Left ventricle myocardium inferior (tissue), 1 donor: ENCODE measurements around the gene ANKK1. TPM values are rescaled to one million over a fixed set of nuclear protein-coding genes. Genes with fewer than 3 reads are reported as not detected.

Experiments
- DNase-seq: peaks from one replicate; pipeline ENCODE4 v3.0.0-alpha.2; 2020
- H3K27ac ChIP-seq: fragments of 200-600 bp; replicated peaks from 2 replicates; pipeline ENCODE4 v1.8.0; 2021
- H3K27me3 ChIP-seq: fragments of 200-600 bp; 2 replicates; pipeline ENCODE4 v1.8.0; 2021; ENCODE audit warnings: low read depth
- H3K36me3 ChIP-seq: fragments of 200-600 bp; 2 replicates; pipeline ENCODE4 v1.8.0; 2021
- H3K4me1 ChIP-seq: fragments of 200-600 bp; 2 replicates; pipeline ENCODE4 v1.8.0; 2021
- H3K4me3 ChIP-seq: fragments of 200-600 bp; 2 replicates; pipeline ENCODE4 v1.8.0; 2021; ENCODE audit warnings: mild to moderate bottlenecking, moderate library complexity
- H3K9me3 ChIP-seq: fragments of 200-600 bp; replicated peaks from 2 replicates; pipeline ENCODE4 v1.8.0; 2021
- intact Hi-C: fragments of 100-400 bp; cut with micrococcal nuclease; formaldehyde crosslinking; loops from one replicate; pipeline ENCODE4 v1.11.0; 2022
- total RNA-seq: library from RNA; stranded (reverse); fragmentation: NEBNext Ultra II Directional; extraction: Animal tissue kit (Norgen Biotek cat#: 25700); gene quantifications from one replicate; pipeline ENCODE4 v1.2.1, GENCODE V29; 2021
- TF ChIP-seq, protein P1 (sequence below): fragments of 200-600 bp; IDR thresholded peaks from 2 replicates; pipeline ENCODE4 v1.8.0; 2021; ENCODE audit warnings: antibody characterized with exemption, mild to moderate bottlenecking, borderline replicate concordance
- donor health status: DM: no; HTN: yes; CAD: no; lungs with severe emphysema.

ANKK1 gene
- total RNA-seq, 1 donor from 2014 or later, result not detected

- H3K27ac ChIP-seq, result no peak overlapping the region
- no peaks in the 10 kb centered on the region for H3K4me1 ChIP-seq
- no peaks in the 10 kb centered on the region for H3K36me3 ChIP-seq
- no peak for DNase-seq
- no peaks in the 10 kb centered on the region for H3K9me3 ChIP-seq
- H3K27me3 ChIP-seq, result peaks cover 15% of the 10 kb centered on the region
- TF ChIP-seq, protein P1, sequence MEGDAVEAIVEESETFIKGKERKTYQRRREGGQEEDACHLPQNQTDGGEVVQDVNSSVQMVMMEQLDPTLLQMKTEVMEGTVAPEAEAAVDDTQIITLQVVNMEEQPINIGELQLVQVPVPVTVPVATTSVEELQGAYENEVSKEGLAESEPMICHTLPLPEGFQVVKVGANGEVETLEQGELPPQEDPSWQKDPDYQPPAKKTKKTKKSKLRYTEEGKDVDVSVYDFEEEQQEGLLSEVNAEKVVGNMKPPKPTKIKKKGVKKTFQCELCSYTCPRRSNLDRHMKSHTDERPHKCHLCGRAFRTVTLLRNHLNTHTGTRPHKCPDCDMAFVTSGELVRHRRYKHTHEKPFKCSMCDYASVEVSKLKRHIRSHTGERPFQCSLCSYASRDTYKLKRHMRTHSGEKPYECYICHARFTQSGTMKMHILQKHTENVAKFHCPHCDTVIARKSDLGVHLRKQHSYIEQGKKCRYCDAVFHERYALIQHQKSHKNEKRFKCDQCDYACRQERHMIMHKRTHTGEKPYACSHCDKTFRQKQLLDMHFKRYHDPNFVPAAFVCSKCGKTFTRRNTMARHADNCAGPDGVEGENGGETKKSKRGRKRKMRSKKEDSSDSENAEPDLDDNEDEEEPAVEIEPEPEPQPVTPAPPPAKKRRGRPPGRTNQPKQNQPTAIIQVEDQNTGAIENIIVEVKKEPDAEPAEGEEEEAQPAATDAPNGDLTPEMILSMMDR, result no peak
- intact Hi-C loops, result no loop called here
- no peak overlapping the region for H3K4me3 ChIP-seq
Measured at GRCh38 chr11:113408206-113408605, 20.6 kb downstream of the ANKK1 start.

GRCh38 chr11:113408887-113409286 lies 21.3 kb downstream of the ANKK1 start:
- TF ChIP-seq, protein P1, result no peak
- H3K27ac ChIP-seq, result no peak overlapping the region
- no peaks in the 10 kb centered on the region for H3K9me3 ChIP-seq
- H3K4me3 ChIP-seq, result no peak overlapping the region
- intact Hi-C loops, result no loop called here
- DNase-seq, result no peak
- H3K27me3 ChIP-seq, result peaks cover 15% of the 10 kb centered on the region
- no peaks in the 10 kb centered on the region for H3K36me3 ChIP-seq
- H3K4me1 ChIP-seq, result no peaks in the 10 kb centered on the region

- H3K4me3 ChIP-seq, result no peak overlapping the region
- no peak for DNase-seq
- intact Hi-C loops, result no loop called here
- peaks cover 20% of the 10 kb centered on the region for H3K27me3 ChIP-seq
- H3K36me3 ChIP-seq, result no peaks in the 10 kb centered on the region
- H3K9me3 ChIP-seq, result no peaks in the 10 kb centered on the region
- TF ChIP-seq, protein P1, result no peak
- no peak overlapping the region for H3K27ac ChIP-seq
- no peaks in the 10 kb centered on the region for H3K4me1 ChIP-seq
Measured at GRCh38 chr11:113409526-113409925, 21.9 kb downstream of the ANKK1 start.

- no peak for DNase-seq
- H3K4me3 ChIP-seq, result no peak overlapping the region
Measured at GRCh38 chr11:113410414-113411135, 23.0 kb downstream of the ANKK1 start.

DNA sequence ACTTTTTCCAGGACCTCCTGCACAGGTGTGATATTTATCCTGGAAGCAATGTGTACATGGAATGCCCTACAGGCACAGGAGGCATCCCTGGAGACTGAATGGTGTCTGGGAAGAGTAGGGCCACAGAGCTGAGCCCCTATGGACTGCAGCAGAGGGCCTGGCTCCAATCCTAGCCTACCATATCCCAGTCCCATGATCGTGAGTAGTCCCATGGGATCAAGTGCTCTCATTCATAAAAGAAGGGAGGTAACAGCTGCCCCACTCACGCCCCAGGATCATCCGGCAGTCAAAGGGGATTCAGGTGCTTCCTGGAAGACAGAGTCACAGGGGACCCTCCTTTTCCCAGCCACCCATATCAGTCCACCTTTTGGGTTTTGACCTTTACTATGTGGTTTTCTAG lies 24.0 kb downstream of the ANKK1 start:
- TF ChIP-seq, protein P1, result no peak
- intact Hi-C loops, result no loop called here
- DNase-seq, result no peak
- H3K4me1 ChIP-seq, result no peaks in the 10 kb centered on the region
- no peak overlapping the region for H3K4me3 ChIP-seq
- no peaks in the 10 kb centered on the region for H3K9me3 ChIP-seq
- H3K27ac ChIP-seq, result no peak overlapping the region
- H3K27me3 ChIP-seq, result peaks cover 20% of the 10 kb centered on the region
- no peaks in the 10 kb centered on the region for H3K36me3 ChIP-seq

More at GRCh38 chr11:113410414-113411135, 23.0 kb downstream of the ANKK1 start:
- H3K36me3 ChIP-seq, result no peaks in the 10 kb centered on the region
- H3K9me3 ChIP-seq, result no peaks in the 10 kb centered on the region
- intact Hi-C loops, result no loop called here
- TF ChIP-seq, protein P1, result no peak
- H3K4me1 ChIP-seq, result no peaks in the 10 kb centered on the region
- no peak overlapping the region for H3K27ac ChIP-seq
- peaks cover 20% of the 10 kb centered on the region for H3K27me3 ChIP-seq
